GM10248 (cell line): Measurements from ENCODE around the gene FMNL2.

Source experiments
- CTCF ChIA-PET: fragments of 300-600 bp; sonication (Branson Sonifier 250); formaldehyde crosslinking; extraction: SDS; loops from one replicate; lab custom pipeline; 2021; ENCODE audit warnings: antibody characterized with exemption; lab: Yijun Ruan, JAX
- POLR2A ChIA-PET: fragments of 350-650 bp; sonication (Branson Sonifier 250); formaldehyde crosslinking; extraction: SDS; loops from one replicate; lab custom pipeline; 2020; ENCODE audit warnings: antibody characterized with exemption; lab: Yijun Ruan, JAX
- DNase-seq: peaks from one replicate; pipeline ENCODE4 v3.0.0; 2012; ENCODE audit errors: extremely low spot score
- TF ChIP-seq, protein P1 (sequence below): IDR thresholded peaks from 2 replicates; pipeline ENCODE4 v1.5.1; 2012; ENCODE audit warnings: mild to moderate bottlenecking, low read depth; ENCODE audit errors: extremely low read depth, missing control alignments, control extremely low read depth

Gene FMNL2

DNA sequence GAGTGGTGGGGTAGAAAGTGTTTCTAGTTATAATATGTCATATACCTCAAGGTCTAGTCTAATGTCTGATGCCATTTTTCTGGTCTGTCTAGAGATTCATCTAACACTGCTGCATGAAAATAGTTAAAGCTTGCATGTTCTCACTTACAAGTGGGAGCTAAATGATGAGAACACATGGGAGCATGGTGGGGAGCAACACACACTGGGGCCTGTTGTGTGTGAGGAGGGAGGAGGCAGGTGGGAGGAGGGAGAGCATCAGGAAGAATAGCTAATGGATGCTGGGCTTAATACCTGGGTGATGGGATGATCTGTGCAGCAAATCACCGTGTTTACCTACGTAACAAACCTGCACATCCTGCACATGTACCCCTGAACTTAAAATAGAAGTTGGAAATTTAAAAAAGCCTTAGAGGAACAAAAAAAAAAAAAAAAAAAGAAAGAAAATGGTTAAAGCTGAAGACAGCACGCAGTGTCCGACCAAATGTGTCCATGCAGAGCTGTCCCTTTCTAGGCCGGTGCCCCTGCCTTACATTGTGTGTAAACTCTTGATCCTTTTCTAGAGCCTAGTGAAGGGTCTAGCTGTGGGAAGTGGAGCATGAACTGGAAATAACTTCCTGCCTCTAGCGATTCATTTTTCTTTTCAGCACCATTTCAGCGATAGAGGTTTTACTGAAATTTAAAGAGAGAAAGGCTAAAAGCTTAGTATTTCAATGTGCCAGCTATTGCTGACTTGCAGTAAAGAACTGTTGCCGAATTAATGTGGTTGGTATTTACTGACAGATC lies 94.0 kb downstream of the FMNL2 start:
- ChIA-PET POLR2A (no interaction called here), CTCF (interaction anchor here (1.0 to 1.3 kb wide), 4 partner anchors 22 to 68 kb away, joined by 3 to 4 read pairs (median 3); no protein-coding TSS in a partner anchor)
- TF ChIP-seq, protein P1, sequence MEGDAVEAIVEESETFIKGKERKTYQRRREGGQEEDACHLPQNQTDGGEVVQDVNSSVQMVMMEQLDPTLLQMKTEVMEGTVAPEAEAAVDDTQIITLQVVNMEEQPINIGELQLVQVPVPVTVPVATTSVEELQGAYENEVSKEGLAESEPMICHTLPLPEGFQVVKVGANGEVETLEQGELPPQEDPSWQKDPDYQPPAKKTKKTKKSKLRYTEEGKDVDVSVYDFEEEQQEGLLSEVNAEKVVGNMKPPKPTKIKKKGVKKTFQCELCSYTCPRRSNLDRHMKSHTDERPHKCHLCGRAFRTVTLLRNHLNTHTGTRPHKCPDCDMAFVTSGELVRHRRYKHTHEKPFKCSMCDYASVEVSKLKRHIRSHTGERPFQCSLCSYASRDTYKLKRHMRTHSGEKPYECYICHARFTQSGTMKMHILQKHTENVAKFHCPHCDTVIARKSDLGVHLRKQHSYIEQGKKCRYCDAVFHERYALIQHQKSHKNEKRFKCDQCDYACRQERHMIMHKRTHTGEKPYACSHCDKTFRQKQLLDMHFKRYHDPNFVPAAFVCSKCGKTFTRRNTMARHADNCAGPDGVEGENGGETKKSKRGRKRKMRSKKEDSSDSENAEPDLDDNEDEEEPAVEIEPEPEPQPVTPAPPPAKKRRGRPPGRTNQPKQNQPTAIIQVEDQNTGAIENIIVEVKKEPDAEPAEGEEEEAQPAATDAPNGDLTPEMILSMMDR: no peak
- no peak for DNase-seq

DNA sequence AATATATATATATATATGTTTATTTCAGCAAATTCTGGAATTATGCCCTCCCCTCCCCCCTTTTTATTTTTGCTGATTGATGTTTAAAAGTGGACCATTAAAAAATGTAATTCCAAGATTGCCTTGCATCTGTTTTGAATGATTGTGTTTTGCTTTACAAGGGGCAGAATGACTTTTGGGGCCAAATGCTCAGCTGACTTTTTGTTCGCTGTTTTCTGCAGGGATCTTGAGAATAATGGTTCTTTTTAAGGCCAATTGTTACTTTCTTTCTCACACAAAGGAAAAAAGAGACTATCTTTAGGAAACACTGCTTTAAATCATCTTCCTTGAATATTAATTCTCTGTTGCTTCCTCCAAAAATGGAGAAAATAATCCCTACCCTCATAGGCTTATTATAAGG lies 95.9 kb downstream of the FMNL2 start:
- DNase-seq: no peak
- POLR2A ChIA-PET: no interaction called here
- TF ChIP-seq, protein P1: no peak
- CTCF ChIA-PET: no interaction called here

DNA sequence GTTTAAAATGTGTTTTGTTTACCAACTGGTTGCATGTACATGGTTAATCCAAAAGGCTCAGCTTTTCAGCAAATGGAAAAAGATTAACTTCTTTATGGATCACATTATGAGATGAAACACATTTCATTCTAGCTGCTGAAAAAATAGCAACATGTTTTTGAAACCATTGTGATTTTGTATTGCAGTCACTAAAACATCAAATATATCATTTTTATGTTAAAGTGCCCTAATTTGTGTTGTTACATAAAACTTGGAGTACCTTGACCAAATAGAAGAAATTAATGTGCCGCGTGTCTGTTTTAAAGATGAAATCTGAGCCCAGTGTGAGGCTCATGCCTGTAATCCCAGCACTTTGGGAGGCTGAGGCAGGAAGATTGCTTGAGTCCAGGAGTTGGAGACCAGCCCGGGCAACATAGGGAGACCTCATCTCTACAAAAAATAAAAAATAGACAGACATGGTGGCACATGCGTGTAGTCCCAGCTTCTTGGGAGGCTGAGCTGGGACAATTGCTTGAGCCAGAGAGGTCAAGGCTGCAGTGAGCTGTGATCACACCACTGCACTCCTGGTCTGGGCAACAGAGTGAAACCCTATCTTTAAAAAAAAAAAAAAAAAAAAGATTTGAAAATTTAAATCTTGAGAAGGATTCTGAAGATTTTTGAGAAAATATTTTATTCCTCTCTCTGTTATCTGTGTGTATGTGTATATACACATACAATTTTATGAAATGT lies 96.6 kb downstream of the FMNL2 start:
- CTCF ChIA-PET: interaction anchor here (0.8 to 1.9 kb wide), 3 partner anchors 8 to 19 kb away, joined by 3 to 5 read pairs (median 4); no protein-coding TSS in a partner anchor
- no peak for DNase-seq
- TF ChIP-seq, protein P1: no peak
- POLR2A ChIA-PET: no interaction called here

DNA sequence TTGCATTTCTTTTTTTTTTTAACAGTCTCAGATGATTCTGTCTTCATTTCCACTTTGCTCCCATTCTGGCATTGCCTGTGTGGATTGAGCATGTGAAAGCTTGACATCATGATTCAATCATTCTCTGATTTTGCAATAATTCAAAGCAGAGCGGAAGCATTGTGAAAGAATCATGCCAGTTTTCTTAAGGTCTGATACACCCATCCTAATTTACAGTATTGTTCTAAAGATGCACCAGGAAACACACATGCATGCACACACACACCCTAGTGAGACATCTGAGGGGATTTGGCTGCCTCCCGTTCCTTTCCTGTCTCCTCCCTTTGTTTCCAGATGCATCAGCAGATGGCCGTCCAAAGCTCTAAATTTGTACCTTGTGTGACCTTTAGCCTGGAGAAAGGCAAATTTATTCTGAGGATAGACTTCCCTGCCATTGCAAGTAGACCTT lies 97.3 kb downstream of the FMNL2 start:
- TF ChIP-seq, protein P1: no peak
- ChIA-PET CTCF (interaction anchor here (0.8 to 1.9 kb wide), 6 partner anchors 8 to 406 kb away, joined by 3 to 6 read pairs (median 4); no protein-coding TSS in a partner anchor), POLR2A (no interaction called here)
- DNase-seq: no peak

DNA sequence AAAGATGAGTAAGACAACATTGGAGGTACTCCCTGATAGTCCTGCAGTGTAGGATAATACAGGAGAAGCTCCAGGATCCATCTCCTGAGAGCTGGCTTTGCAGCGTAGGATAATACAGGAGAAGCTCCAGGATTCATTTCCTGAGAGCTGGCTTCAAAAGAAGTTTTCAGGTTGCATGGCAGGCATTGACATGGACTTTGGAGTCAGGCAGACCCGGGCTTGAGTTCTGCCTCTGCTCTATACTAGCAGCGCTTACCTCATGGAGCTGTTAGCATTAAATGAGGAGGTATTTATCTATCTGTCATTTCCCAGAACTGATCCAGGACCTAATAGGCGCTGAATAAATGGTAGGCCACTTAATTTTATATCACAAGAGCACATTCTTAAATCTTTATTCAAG lies 97.8 kb downstream of the FMNL2 start:
- TF ChIP-seq, protein P1: no peak
- POLR2A ChIA-PET: no interaction called here
- CTCF ChIA-PET: interaction anchor here (1.0 to 1.9 kb wide), 6 partner anchors 9 to 407 kb away, joined by 3 to 6 read pairs (median 4); no protein-coding TSS in a partner anchor

DNA sequence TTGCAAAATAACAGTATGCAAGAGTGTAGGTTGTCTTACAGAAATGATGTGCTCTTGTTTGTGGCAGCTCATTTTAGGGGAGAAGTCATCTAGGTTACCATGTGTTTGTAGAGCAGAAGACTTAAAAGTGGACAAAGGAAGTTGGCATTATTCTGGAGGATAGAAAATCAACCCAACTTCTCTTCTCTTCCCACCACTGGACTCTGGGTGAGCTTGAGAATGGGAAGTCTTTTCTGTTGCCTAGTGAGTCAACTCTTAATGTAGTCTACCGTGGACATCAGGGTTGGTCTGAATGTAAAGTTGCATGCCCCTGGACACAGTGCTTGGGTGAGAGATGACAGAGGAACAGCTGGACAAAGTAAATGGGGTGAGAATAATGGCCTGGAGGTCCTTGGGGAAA lies 98.3 kb downstream of the FMNL2 start:
- DNase-seq: no peak
- CTCF ChIA-PET: interaction anchor here (1.0 to 1.9 kb wide), 7 partner anchors 9 to 407 kb away, joined by 3 to 6 read pairs (median 4); no protein-coding TSS in a partner anchor
- TF ChIP-seq, protein P1: no peak
- POLR2A ChIA-PET: no interaction called here

More for the DNA sequence above, 97.8 kb downstream of the FMNL2 start:
- DNase-seq: no peak
